AG09319 (cell line): ENCODE data around the gene RPP14.
"Not testable (repeated sequence)": the region's sequence is repeated elsewhere in the genome, so short reads cannot be mapped to it uniquely, and the experiment has no call there.

Experiments used
- DNase-seq: peaks from one replicate; pipeline ENCODE4 v3.0.0-alpha.2; 2010; ENCODE audit warnings: low read depth; ENCODE audit errors: extremely low read depth
- TF ChIP-seq, protein P1 (sequence below): IDR thresholded peaks from 2 replicates; pipeline ENCODE4 v1.5.1; 2011; ENCODE audit warnings: low read depth, mild to moderate bottlenecking, inconsistent platforms, low read length, moderate library complexity

The RPP14 gene

GRCh38 chr3:58334506-58334884 is 28.4 kb downstream of the RPP14 start:
- TF ChIP-seq, protein P1, sequence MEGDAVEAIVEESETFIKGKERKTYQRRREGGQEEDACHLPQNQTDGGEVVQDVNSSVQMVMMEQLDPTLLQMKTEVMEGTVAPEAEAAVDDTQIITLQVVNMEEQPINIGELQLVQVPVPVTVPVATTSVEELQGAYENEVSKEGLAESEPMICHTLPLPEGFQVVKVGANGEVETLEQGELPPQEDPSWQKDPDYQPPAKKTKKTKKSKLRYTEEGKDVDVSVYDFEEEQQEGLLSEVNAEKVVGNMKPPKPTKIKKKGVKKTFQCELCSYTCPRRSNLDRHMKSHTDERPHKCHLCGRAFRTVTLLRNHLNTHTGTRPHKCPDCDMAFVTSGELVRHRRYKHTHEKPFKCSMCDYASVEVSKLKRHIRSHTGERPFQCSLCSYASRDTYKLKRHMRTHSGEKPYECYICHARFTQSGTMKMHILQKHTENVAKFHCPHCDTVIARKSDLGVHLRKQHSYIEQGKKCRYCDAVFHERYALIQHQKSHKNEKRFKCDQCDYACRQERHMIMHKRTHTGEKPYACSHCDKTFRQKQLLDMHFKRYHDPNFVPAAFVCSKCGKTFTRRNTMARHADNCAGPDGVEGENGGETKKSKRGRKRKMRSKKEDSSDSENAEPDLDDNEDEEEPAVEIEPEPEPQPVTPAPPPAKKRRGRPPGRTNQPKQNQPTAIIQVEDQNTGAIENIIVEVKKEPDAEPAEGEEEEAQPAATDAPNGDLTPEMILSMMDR = no peak
- no peak for DNase-seq

GRCh38 chr3:58335652-58335947 is 29.6 kb downstream of the RPP14 start:
- TF ChIP-seq, protein P1 = no peak
- no peak for DNase-seq

GRCh38 chr3:58336135-58336882 is 30.3 kb downstream of the RPP14 start:
- no peak for DNase-seq

DNA sequence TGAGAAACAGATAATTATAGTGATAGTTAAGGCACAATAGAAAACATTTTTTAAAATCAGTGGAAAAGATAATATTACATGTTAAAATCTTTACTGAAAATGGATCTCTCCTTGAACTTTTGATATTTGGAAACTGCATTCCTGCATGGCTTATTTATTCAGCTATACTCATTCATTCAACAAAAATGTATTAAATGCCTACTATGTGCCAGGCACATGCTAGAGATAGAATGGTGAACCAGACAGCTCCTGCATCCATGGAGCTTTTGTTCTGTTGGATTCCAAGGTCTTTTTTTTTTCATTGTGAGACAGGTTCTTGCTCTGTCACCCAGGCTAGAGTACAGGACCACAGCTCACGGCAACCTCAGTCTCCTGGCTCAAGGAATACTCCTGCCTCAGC is 31.1 kb downstream of the RPP14 start:
- DNase-seq = no peak
- TF ChIP-seq, protein P1 = no peak

More at GRCh38 chr3:58336135-58336882, 30.3 kb downstream of the RPP14 start:
- TF ChIP-seq, protein P1 = no peak

DNA sequence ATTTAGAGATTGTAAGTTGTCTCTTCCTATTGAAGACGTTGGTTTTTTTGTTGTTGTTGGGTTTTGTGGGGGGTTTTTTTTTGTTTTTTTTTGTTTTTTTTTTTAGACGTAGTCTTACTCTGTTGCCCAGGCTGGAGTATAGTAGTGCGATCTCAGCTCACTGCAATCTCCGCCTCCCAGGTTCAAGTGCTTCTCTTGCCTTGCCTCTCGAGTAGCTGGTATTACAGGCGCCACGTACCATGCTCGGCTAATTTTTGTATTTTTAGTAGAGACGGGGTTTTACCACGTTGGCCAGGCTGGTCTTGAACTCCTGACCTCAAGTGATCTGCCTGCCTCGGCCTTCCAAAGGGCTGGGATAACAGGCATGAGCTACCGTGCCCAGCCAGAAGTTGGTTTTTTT is 33.1 kb downstream of the RPP14 start:
- DNase-seq = not testable (repeated sequence)

DNA sequence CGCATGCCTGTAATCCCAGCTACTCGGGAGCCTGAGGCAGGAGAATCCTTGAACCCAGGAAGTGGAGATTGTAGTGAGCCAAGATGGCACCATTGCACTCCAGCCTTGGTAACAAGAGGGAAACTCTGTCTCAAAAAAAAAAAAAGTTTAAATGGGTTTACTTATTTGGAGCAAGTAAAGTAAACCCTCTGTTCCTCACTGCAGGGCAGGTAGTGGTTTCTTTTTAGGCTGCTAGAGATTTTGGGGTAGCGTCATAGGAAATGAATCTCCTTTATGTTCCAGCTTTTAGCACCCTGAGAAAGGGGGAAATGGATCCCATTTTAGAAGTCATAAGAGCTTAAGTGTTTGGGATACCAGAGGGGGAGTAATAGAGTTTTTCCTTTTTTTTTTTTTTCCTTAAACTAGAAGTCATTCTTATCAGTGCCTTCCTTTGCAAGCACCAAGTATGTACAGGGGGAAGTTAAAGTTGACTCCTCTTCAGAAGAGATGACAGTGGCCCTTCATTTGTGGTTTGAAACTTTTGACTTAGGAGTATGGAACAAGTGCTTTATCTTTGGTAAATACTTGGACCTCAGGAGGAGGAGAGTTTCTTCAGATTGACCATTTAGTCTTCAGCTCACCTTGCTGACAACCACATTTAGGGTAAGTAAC is 34.7 kb downstream of the RPP14 start:
- no peak for DNase-seq

DNA sequence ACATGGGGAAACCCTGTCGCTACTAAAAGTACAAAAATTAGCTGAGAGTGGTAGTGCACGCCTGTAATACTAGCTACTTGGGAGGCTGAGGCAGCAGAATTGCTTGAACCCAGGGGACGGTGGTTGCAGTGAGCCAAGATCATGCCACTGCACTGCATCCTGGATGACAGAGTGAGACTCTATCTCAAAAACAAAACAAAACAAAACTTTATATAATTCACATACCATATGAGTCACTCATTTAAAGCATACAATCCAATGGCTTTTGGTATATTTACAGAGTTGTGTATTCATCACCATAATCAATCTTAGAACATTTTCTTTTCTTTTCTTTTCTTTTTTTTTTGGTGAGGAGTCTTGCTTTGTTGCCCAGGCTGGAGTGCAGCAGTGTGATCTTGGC is 35.3 kb downstream of the RPP14 start:
- TF ChIP-seq, protein P1 = no peak

More for the DNA sequence above, 34.7 kb downstream of the RPP14 start:
- TF ChIP-seq, protein P1 = no peak

GRCh38 chr3:58342676-58343075 is 36.6 kb downstream of the RPP14 start:
- TF ChIP-seq, protein P1 = no peak
- DNase-seq = no peak

More for the DNA sequence above, 35.3 kb downstream of the RPP14 start:
- DNase-seq = no peak
